H9 (cell line): ENCODE data around the gene ATP7B. TPM values are rescaled to one million over a fixed set of nuclear protein-coding genes. Genes with fewer than 3 reads are reported as not detected.

Source experiments
- DNase-seq: peaks from one replicate; pipeline ENCODE4 v3.0.0-alpha.2; 2017
- H2AFZ ChIP-seq: one replicate; pipeline ENCODE4 v1.6.1; 2013; ENCODE audit warnings: mild to moderate bottlenecking, low read length, control low read depth, moderate library complexity
- H2AK5ac ChIP-seq: 2 replicates; pipeline ENCODE4 v1.6.1; 2013; ENCODE audit warnings: low read length, control low read depth, mixed read lengths; ENCODE audit not compliant: insufficient read length
- H2BK120ac ChIP-seq: one replicate; pipeline ENCODE4 v1.6.1; 2013; ENCODE audit warnings: low read depth, mild to moderate bottlenecking, low read length, control low read depth, inconsistent platforms; ENCODE audit not compliant: poor library complexity, severe bottlenecking
- H2BK12ac ChIP-seq: 2 replicates; pipeline ENCODE4 v1.6.1; 2013; ENCODE audit warnings: low read length, control low read depth, mixed read lengths, low read depth; ENCODE audit not compliant: insufficient read length
- H2BK15ac ChIP-seq: 2 replicates; pipeline ENCODE4 v1.6.1; 2013; ENCODE audit warnings: low read depth, low read length, control low read depth
- H2BK20ac ChIP-seq: one replicate; pipeline ENCODE4 v1.6.1; 2013; ENCODE audit warnings: low read depth, mild to moderate bottlenecking, low read length, control low read depth, inconsistent platforms; ENCODE audit not compliant: poor library complexity, severe bottlenecking
- H2BK5ac ChIP-seq: 2 replicates; pipeline ENCODE4 v1.6.1; 2013; ENCODE audit warnings: low read length, control low read depth, mixed read lengths; ENCODE audit not compliant: insufficient read length
- H3K14ac ChIP-seq: 2 replicates; pipeline ENCODE4 v1.6.1; 2013; ENCODE audit warnings: low read length, control low read depth; ENCODE audit not compliant: insufficient read depth
- H3K18ac ChIP-seq: 2 replicates; pipeline ENCODE4 v1.6.1; 2013; ENCODE audit warnings: low read depth, mild to moderate bottlenecking, mixed read lengths, low read length, control low read depth; ENCODE audit not compliant: insufficient read length
- H3K23ac ChIP-seq: 2 replicates; pipeline ENCODE4 v1.6.1; 2013; ENCODE audit warnings: low read length, control low read depth, mixed read lengths, low read depth; ENCODE audit not compliant: insufficient read length
- H3K23me2 ChIP-seq: 2 replicates; pipeline ENCODE4 v1.6.1; 2013; ENCODE audit warnings: low read depth, mild to moderate bottlenecking, mixed read lengths, low read length, control low read depth; ENCODE audit not compliant: insufficient read length, poor library complexity, severe bottlenecking
- H3K27ac ChIP-seq: 2 replicates; pipeline ENCODE4 v1.5.1; 2013; ENCODE audit warnings: low read length, control low read depth, mixed read lengths, low read depth; ENCODE audit not compliant: insufficient read length
- H3K27me3 ChIP-seq: 2 replicates; pipeline ENCODE4 v1.6.1; 2013; ENCODE audit warnings: low read length, control low read depth, inconsistent platforms; ENCODE audit not compliant: insufficient read depth
- H3K4ac ChIP-seq: 2 replicates; pipeline ENCODE4 v1.6.1; 2013; ENCODE audit warnings: low read depth, mild to moderate bottlenecking, control low read depth, inconsistent platforms, low read length, moderate library complexity
- H3K4me1 ChIP-seq: 2 replicates; pipeline ENCODE4 v1.6.1; 2013; ENCODE audit warnings: low read length, control low read depth, inconsistent platforms; ENCODE audit not compliant: insufficient read depth
- H3K4me2 ChIP-seq: 2 replicates; pipeline ENCODE4 v1.6.1; 2013; ENCODE audit warnings: low read length, control low read depth, mixed read lengths; ENCODE audit not compliant: insufficient read length, insufficient read depth
- H3K56ac ChIP-seq: 2 replicates; pipeline ENCODE4 v1.6.1; 2013; ENCODE audit warnings: low read depth, mild to moderate bottlenecking, mixed read lengths, low read length, control low read depth; ENCODE audit not compliant: insufficient read length
- H3K79me1 ChIP-seq: 2 replicates; pipeline ENCODE4 v1.6.1; 2013; ENCODE audit warnings: low read depth, mild to moderate bottlenecking, moderate library complexity, low read length, control low read depth, inconsistent platforms; ENCODE audit not compliant: insufficient read depth, poor library complexity, severe bottlenecking
- H3K79me2 ChIP-seq: 2 replicates; pipeline ENCODE4 v1.6.1; 2013; ENCODE audit warnings: low read length, control low read depth, inconsistent platforms; ENCODE audit not compliant: insufficient read depth
- H3K9ac ChIP-seq: 2 replicates; pipeline ENCODE4 v1.6.1; 2013; ENCODE audit warnings: low read length, control low read depth, mixed read lengths; ENCODE audit not compliant: insufficient read length; ENCODE audit errors: extremely low read depth
- H3K9me3 ChIP-seq: one replicate; pipeline ENCODE4 v1.6.1; 2013; ENCODE audit warnings: low read depth, low read length, inconsistent platforms; ENCODE audit not compliant: control insufficient read depth
- H3T11ph ChIP-seq: one replicate; pipeline ENCODE4 v1.6.1; 2013; ENCODE audit warnings: mild to moderate bottlenecking, low read length, control low read depth, inconsistent platforms
- H4K20me1 ChIP-seq: one replicate; pipeline ENCODE4 v1.6.1; 2013; ENCODE audit not compliant: control insufficient read depth, insufficient read length, insufficient read depth
- H4K5ac ChIP-seq: 2 replicates; pipeline ENCODE4 v1.6.1; 2013; ENCODE audit warnings: low read depth, mild to moderate bottlenecking, mixed read lengths, low read length, control low read depth; ENCODE audit not compliant: insufficient read length
- H4K8ac ChIP-seq: replicated peaks from 2 replicates; pipeline ENCODE4 v1.6.1; 2013; ENCODE audit warnings: low read length, control low read depth, mixed read lengths, low read depth; ENCODE audit not compliant: insufficient read length
- H4K91ac ChIP-seq: 2 replicates; pipeline ENCODE4 v1.6.1; 2013; ENCODE audit warnings: low read depth, mild to moderate bottlenecking, moderate library complexity, mixed read lengths, low read length, control low read depth; ENCODE audit not compliant: insufficient read length
- H3K27ac Mint-ChIP-seq, 3 experiments: 2 replicates in 2 of 3; 3 replicates in 1 of 3; pipeline ENCODE4 v1.8.0; 2020 to 2021; ENCODE audit warnings: mixed read lengths in 3 of 3, mild to moderate bottlenecking in 1 of 3, moderate library complexity in 1 of 3
- H3K27me3 Mint-ChIP-seq: 2 replicates; pipeline ENCODE4 v1.8.0; 2021; ENCODE audit warnings: low read depth, mild to moderate bottlenecking, moderate library complexity, mixed read lengths
- H3K36me3 Mint-ChIP-seq, 3 experiments: 2 replicates in 2 of 3; 3 replicates in 1 of 3; pipeline ENCODE4 v1.8.0; 2020 to 2021; ENCODE audit warnings: low read depth in 3 of 3, mixed read lengths in 3 of 3; ENCODE audit not compliant: insufficient read depth in 1 of 3
- H3K4me1 Mint-ChIP-seq, 2 experiments: 2 replicates each; pipeline ENCODE4 v1.8.0; 2020; ENCODE audit warnings: mixed read lengths in 2 of 2
- H3K4me3 Mint-ChIP-seq, 2 experiments: 2 replicates in 1 of 2; 3 replicates in 1 of 2; pipeline ENCODE4 v1.8.0; 2020 to 2021; ENCODE audit warnings: mild to moderate bottlenecking in 2 of 2, mixed read lengths in 2 of 2, moderate library complexity in 1 of 2
- H3K9me3 Mint-ChIP-seq, 2 experiments: 2 replicates in 1 of 2; 3 replicates in 1 of 2; pipeline ENCODE4 v1.8.0; 2020; ENCODE audit warnings: mild to moderate bottlenecking in 2 of 2, mixed read lengths in 2 of 2, moderate library complexity in 1 of 2
- WGBS: extraction: QIAGEN DNeasy Blood & Tissue Kit; methylation state at CpG from one replicate; pipeline ENCODE4 v1.1.7; 2013; ENCODE audit warnings: missing lambda C conversion rate, low lambda C conversion rate, mixed read lengths; ENCODE audit not compliant: insufficient read length; ENCODE audit errors: extremely low coverage; 5-methylcytosine and 5-hydroxymethylcytosine counted together
- total RNA-seq: library from RNA; stranded (reverse); gene quantifications from 2 replicates; pipeline ENCODE4 v1.2.1, GENCODE V29; 2021
- TF ChIP-seq, protein P1 (sequence below): fragments of 200-600 bp; sonication (generic); conservative IDR thresholded peaks from 3 replicates; pipeline ENCODE4 v1.8.0; 2021; ENCODE audit warnings: antibody characterized with exemption, mild to moderate bottlenecking

ATP7B gene
- total RNA-seq, 1 experiment from 2014 or later, result 5.8 TPM

DNA sequence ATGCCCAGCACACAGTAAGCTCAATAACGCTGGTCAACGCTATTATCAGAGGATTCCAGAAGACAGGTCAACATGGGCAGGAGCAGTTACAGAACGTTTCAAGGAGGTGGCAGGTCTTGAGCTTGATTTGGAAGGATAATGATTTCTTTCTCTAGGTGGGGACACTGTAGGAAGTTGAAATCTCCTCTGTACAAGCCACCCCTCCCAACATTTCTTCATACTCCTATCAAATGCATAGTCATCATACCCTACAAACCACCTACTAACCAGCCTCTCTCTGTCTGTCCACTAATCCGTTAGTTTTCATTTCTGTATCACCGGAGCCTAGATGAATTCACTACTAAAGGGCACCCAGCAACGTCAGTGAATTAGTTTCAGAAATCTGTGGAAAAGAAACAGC lies 1.3 kb downstream of the ATP7B start:
- Histone ChIP-seq H3K23me2 (peaks cover 8% of the 10 kb centered on the region), H3K79me1 (no peaks in the 10 kb centered on the region), H2AK5ac (no peak overlapping the region), H4K5ac (no peak overlapping the region), H4K91ac (no peak overlapping the region), H4K20me1 (no peaks in the 10 kb centered on the region), H4K8ac (no peak overlapping the region), H3K23ac (no peak overlapping the region), H3K27me3 (peaks cover 12% of the 10 kb centered on the region; the same call in 1 of the 2 replicates), H3K27ac (no peak overlapping the region), H2BK120ac (no peak overlapping the region), H2BK20ac (no peak overlapping the region), H3T11ph (no peak overlapping the region), H2BK15ac (no peak overlapping the region), H3K18ac (no peak overlapping the region), H3K4me2 (no peak overlapping the region), H2BK12ac (no peak overlapping the region), H3K4ac (no peak overlapping the region), H2BK5ac (no peak overlapping the region), H2AFZ (no peak overlapping the region), H3K56ac (no peak overlapping the region), H3K79me2 (peaks cover 9% of the 10 kb centered on the region; the same call in 1 of the 2 replicates), H3K9me3 (no peaks in the 10 kb centered on the region), H3K9ac (no peak overlapping the region), H3K14ac (no peak overlapping the region), H3K4me1 (no peaks in the 10 kb centered on the region)
- peaks cover 2 to 3% of the 10 kb centered on the region in 2 experiments; a peak in 2 of 5 replicates for H3K9me3 Mint-ChIP-seq
- peaks cover 8% of the 10 kb centered on the region in 3 experiments; a peak in 5 of 7 replicates for H3K36me3 Mint-ChIP-seq
- peak overlapping the region; percentile 32 to 97; a peak in 4 of 5 replicates for H3K4me3 Mint-ChIP-seq
- TF ChIP-seq, protein P1, sequence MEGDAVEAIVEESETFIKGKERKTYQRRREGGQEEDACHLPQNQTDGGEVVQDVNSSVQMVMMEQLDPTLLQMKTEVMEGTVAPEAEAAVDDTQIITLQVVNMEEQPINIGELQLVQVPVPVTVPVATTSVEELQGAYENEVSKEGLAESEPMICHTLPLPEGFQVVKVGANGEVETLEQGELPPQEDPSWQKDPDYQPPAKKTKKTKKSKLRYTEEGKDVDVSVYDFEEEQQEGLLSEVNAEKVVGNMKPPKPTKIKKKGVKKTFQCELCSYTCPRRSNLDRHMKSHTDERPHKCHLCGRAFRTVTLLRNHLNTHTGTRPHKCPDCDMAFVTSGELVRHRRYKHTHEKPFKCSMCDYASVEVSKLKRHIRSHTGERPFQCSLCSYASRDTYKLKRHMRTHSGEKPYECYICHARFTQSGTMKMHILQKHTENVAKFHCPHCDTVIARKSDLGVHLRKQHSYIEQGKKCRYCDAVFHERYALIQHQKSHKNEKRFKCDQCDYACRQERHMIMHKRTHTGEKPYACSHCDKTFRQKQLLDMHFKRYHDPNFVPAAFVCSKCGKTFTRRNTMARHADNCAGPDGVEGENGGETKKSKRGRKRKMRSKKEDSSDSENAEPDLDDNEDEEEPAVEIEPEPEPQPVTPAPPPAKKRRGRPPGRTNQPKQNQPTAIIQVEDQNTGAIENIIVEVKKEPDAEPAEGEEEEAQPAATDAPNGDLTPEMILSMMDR, result no peak
- WGBS, result no CpG with 5 or more reads among the region's 6 CpGs
- peaks cover 15 to 16% of the 10 kb centered on the region in 2 experiments; a peak in 3 of 4 replicates for H3K4me1 Mint-ChIP-seq
- no peak overlapping the region for H3K27ac Mint-ChIP-seq
- peaks cover 26% of the 10 kb centered on the region for H3K27me3 Mint-ChIP-seq
- DNase-seq, result no peak
